ENCODE data around the gene TLR9. TPM values are rescaled to one million over a fixed set of nuclear protein-coding genes. Genes with fewer than 3 reads are reported as not detected.
A peak's percentile ranks its signal among the peaks of the same experiment; 100 is the strongest.

TLR9 gene
- total RNA-seq, 1 donor from 2014 or later: under 0.01 TPM

- DNase-seq: no peak
These were observed 7.0 kb upstream of the TLR9 start for GRCh38 chr3:52232279-52233107.

- no peak for DNase-seq
These were observed 6.2 kb upstream of the TLR9 start for GRCh38 chr3:52231502-52232278.

GRCh38 chr3:52230889-52231499 lies 5.5 kb upstream of the TLR9 start:
- DNase-seq: no peak

- no peak for DNase-seq
These were observed 5.0 kb upstream of the TLR9 start for GRCh38 chr3:52230461-52230860.

- DNase-seq: no peak
These were observed 4.2 kb upstream of the TLR9 start for GRCh38 chr3:52229656-52230055.

- no peak for DNase-seq
These were observed 3.4 kb upstream of the TLR9 start for GRCh38 chr3:52228751-52229291.

- DNase-seq: no peak
These were observed 2.8 kb upstream of the TLR9 start for GRCh38 chr3:52228266-52228665.

- no peak for DNase-seq
These were observed 2.3 kb upstream of the TLR9 start for GRCh38 chr3:52227766-52228165.

- no peak for DNase-seq
These were observed 1.7 kb upstream of the TLR9 start for GRCh38 chr3:52227117-52227516.

- no peak for DNase-seq
These were observed 878 bp upstream of the TLR9 start for GRCh38 chr3:52226229-52226817.

- no peak for DNase-seq
These were observed 1.7 kb downstream of the TLR9 start for GRCh38 chr3:52223449-52224408.

GRCh38 chr3:52222319-52223221 lies 2.9 kb downstream of the TLR9 start:
- no peak for DNase-seq

- no peak for DNase-seq
These were observed 3.7 kb downstream of the TLR9 start for GRCh38 chr3:52221563-52222318.

GRCh38 chr3:52221141-52221562 lies 4.3 kb downstream of the TLR9 start:
- no peak for DNase-seq

GRCh38 chr3:52220380-52221026 lies 4.9 kb downstream of the TLR9 start:
- peak; percentile 67 for DNase-seq

GRCh38 chr3:52218937-52219650 lies 6.4 kb downstream of the TLR9 start:
- no peak for DNase-seq

- DNase-seq: no peak
These were observed 7.0 kb downstream of the TLR9 start for GRCh38 chr3:52218454-52218853.

- DNase-seq: no peak
These were observed 7.4 kb downstream of the TLR9 start for GRCh38 chr3:52218026-52218425.
